SK-N-SH (cell line): ENCODE data around the gene UBAP2L. TPM values are rescaled to one million over a fixed set of nuclear protein-coding genes. Genes with fewer than 3 reads are reported as not detected.

Source experiments
- CTCF ChIA-PET: fragments of 300-600, 350-600 bp; formaldehyde crosslinking; extraction: SDS; loops from one replicate; lab custom pipeline; 2021; lab: Yijun Ruan, JAX
- POLR2A ChIA-PET: fragments of 350-600 bp; sonication (Branson Sonifier 250); formaldehyde crosslinking; extraction: SDS; loops from one replicate; lab custom pipeline; 2020; ENCODE audit warnings: antibody characterized with exemption, inconsistent platforms; lab: Yijun Ruan, JAX
- DNase-seq: peaks from one replicate; pipeline ENCODE4 v3.0.0; 2012
- H2AFZ ChIP-seq: fragments of 200-600 bp; sonication (generic); 2 replicates; pipeline ENCODE4 v1.8.1; 2016; ENCODE audit warnings: antibody characterized with exemption, mild to moderate bottlenecking, low read depth
- H3F3A ChIP-seq: fragments of 200-600 bp; sonication (generic); replicated peaks from 2 replicates; pipeline ENCODE3; 2016; ENCODE audit warnings: antibody characterized with exemption, mild to moderate bottlenecking; ENCODE audit not compliant: insufficient read depth
- H3K27ac ChIP-seq, 2 experiments: fragments of 200-500 bp in 1 of 2; fragments of 200-600 bp in 1 of 2; sonication (Bioruptor generic) in 1 of 2; sonication (generic), shearing (Covaris generic) in 1 of 2; 2 replicates each; pipeline versions ENCODE4 v1.5.1 to v1.6.1; 2014 to 2016; ENCODE audit warnings: low read depth in 2 of 2, inconsistent platforms in 1 of 2, low read length in 1 of 2, mild to moderate bottlenecking in 1 of 2, mixed read lengths in 1 of 2
- H3K27me3 ChIP-seq: fragments of 200-600 bp; sonication (generic), shearing (Covaris generic); 2 replicates; pipeline ENCODE4 v1.6.1; 2016; ENCODE audit warnings: mixed run types; ENCODE audit not compliant: insufficient read depth
- H3K36me3 ChIP-seq, 2 experiments: fragments of 200-500 bp in 1 of 2; fragments of 200-600 bp in 1 of 2; sonication (Bioruptor generic) in 1 of 2; sonication (generic) in 1 of 2; replicated peaks in 1 of 2; 2 replicates each; pipeline versions ENCODE3 to v1.5.1; 2014 to 2016; ENCODE audit warnings: low read length in 1 of 2, mild to moderate bottlenecking in 1 of 2; ENCODE audit not compliant: insufficient read depth in 2 of 2, control insufficient read depth in 1 of 2
- H3K4me1 ChIP-seq, 2 experiments: fragments of 200-500 bp in 1 of 2; fragments of 200-600 bp in 1 of 2; sonication (Bioruptor generic) in 1 of 2; sonication (generic), shearing (Covaris generic) in 1 of 2; 2 replicates each; pipeline versions ENCODE4 v1.5.1 to v1.6.1; 2014 to 2016; ENCODE audit warnings: low read depth in 1 of 2, low read length in 1 of 2, mixed run types in 1 of 2; ENCODE audit not compliant: insufficient read depth in 2 of 2, control insufficient read depth in 1 of 2
- H3K4me2 ChIP-seq: fragments of 200-600 bp; sonication (generic), shearing (Covaris generic); 2 replicates; pipeline ENCODE4 v1.6.1; 2017; ENCODE audit warnings: mixed run types
- H3K4me3 ChIP-seq, 2 experiments: fragments of 200-500 bp in 1 of 2; fragments of 200-600 bp in 1 of 2; sonication (Bioruptor generic) in 1 of 2; sonication (generic), shearing (Covaris generic) in 1 of 2; 2 replicates each; pipeline versions ENCODE4 v1.5.1 to v1.8.1; 2014 to 2016; ENCODE audit warnings: low read depth in 2 of 2, inconsistent platforms in 1 of 2, low read length in 1 of 2, mild to moderate bottlenecking in 1 of 2, mixed read lengths in 1 of 2, moderate library complexity in 1 of 2
- H3K79me2 ChIP-seq: fragments of 200-600 bp; sonication (generic); 2 replicates; pipeline ENCODE4 v1.8.1; 2017; ENCODE audit warnings: mild to moderate bottlenecking; ENCODE audit not compliant: insufficient read depth
- H3K9ac ChIP-seq: fragments of 200-600 bp; sonication (generic); 2 replicates; pipeline ENCODE4 v1.6.1; 2017; ENCODE audit warnings: mixed run types
- H3K9me2 ChIP-seq: fragments of 200-600 bp; sonication (generic); 2 replicates; pipeline ENCODE4 v1.6.1; 2017; ENCODE audit warnings: mixed run types
- H3K9me3 ChIP-seq: fragments of 200-600 bp; sonication (generic); 2 replicates; pipeline ENCODE4 v1.6.1; 2017; ENCODE audit warnings: mixed run types, mild to moderate bottlenecking, moderate library complexity
- H4K20me1 ChIP-seq: fragments of 200-600 bp; sonication (generic); 2 replicates; pipeline ENCODE4 v1.6.1; 2017; ENCODE audit warnings: mild to moderate bottlenecking, mixed run types; ENCODE audit not compliant: insufficient read depth
- CTCF ChIP-seq: fragments of 200-600 bp; sonication (generic); IDR thresholded peaks from 2 replicates; pipeline ENCODE4 v1.6.1; 2017; ENCODE audit warnings: antibody characterized with exemption, mild to moderate bottlenecking, moderate library complexity
- IRF3 ChIP-seq: fragments of 150-350 bp; IDR thresholded peaks from 2 replicates; pipeline ENCODE4 v1.6.1; 2016; ENCODE audit warnings: mild to moderate bottlenecking, low read depth, low read length
- RAD21 ChIP-seq: IDR thresholded peaks from 2 replicates; pipeline ENCODE4 v1.6.1; 2012; ENCODE audit warnings: mild to moderate bottlenecking, low read length
- RFX5 ChIP-seq: IDR thresholded peaks from 2 replicates; pipeline ENCODE4 v1.6.1; 2012; ENCODE audit warnings: mild to moderate bottlenecking, improper control_type of control experiment, low read length
- SMC3 ChIP-seq: IDR thresholded peaks from 2 replicates; pipeline ENCODE4 v1.6.1; 2012; ENCODE audit warnings: low read depth, low read length, improper control_type of control experiment
- TEAD4 ChIP-seq: IDR thresholded peaks from 2 replicates; pipeline ENCODE4 v1.4.0; 2012; ENCODE audit warnings: mild to moderate bottlenecking, borderline replicate concordance; ENCODE audit not compliant: insufficient read depth
- YY1 ChIP-seq: IDR thresholded peaks from 2 replicates; pipeline ENCODE4 v1.4.0; 2012; ENCODE audit warnings: low read depth, mild to moderate bottlenecking
- WGBS: methylation state at CpG from one replicate; pipeline ENCODE4 v1.1.6; 2017; ENCODE audit warnings: low lambda C conversion rate; 5-methylcytosine and 5-hydroxymethylcytosine counted together
- polyA plus RNA-seq, 3 experiments: library from polyadenylated mRNA; depleted of rRNA; stranded (reverse); fragments of >200 nt; gene quantifications; 2 replicates each; pipeline ENCODE4 v1.2.3, GENCODE V29; 2012
- TF ChIP-seq, protein P1 (sequence below): IDR thresholded peaks from 2 replicates; pipeline ENCODE4 v1.4.0; 2012; ENCODE audit warnings: low read depth, borderline replicate concordance

The UBAP2L gene
- polyA plus RNA-seq, 1 of the 3 experiments (the other 2 are of a cell fraction), result 161 TPM

GRCh38 chr1:154193821-154194220, 26.9 kb upstream of the UBAP2L start:
- Histone ChIP-seq H2AFZ (no peak overlapping the region), H3K4me2 (no peak overlapping the region), H3F3A (peaks cover under 1% of the 10 kb centered on the region), H3K9me2 (no peaks in the 10 kb centered on the region), H3K4me3 (no peak overlapping the region), H4K20me1 (no peaks in the 10 kb centered on the region), H3K27me3 (no peaks in the 10 kb centered on the region), H3K79me2 (no peaks in the 10 kb centered on the region), H3K9me3 (no peaks in the 10 kb centered on the region), H3K9ac (no peak overlapping the region), H3K27ac (no peak overlapping the region), H3K36me3 (no peaks in the 10 kb centered on the region), H3K4me1 (no peaks in the 10 kb centered on the region; a peak in 1 of 4 replicates)
- 32% methylated on average over 5 of the region's 8 CpGs for WGBS
- ChIA-PET POLR2A (interaction anchor here (1.6 kb wide), 1 partner anchor 11 kb away, joined by 4 read pairs; no protein-coding TSS in a partner anchor), CTCF (no interaction called here)
- no peak for DNase-seq
- TF ChIP-seq TEAD4 (no peak), RFX5 (no peak)

GRCh38 chr1:154198756-154199562, 21.8 kb upstream of the UBAP2L start:
- no peak for TF ChIP-seq IRF3
- TF ChIP-seq YY1, result no peak
- TF ChIP-seq RAD21, result peak; percentile 70
- peak; percentile 49; the same call in 1 of the 2 replicates for TF ChIP-seq SMC3
- peak; percentile 64 for TF ChIP-seq CTCF
- TF ChIP-seq, protein P1, sequence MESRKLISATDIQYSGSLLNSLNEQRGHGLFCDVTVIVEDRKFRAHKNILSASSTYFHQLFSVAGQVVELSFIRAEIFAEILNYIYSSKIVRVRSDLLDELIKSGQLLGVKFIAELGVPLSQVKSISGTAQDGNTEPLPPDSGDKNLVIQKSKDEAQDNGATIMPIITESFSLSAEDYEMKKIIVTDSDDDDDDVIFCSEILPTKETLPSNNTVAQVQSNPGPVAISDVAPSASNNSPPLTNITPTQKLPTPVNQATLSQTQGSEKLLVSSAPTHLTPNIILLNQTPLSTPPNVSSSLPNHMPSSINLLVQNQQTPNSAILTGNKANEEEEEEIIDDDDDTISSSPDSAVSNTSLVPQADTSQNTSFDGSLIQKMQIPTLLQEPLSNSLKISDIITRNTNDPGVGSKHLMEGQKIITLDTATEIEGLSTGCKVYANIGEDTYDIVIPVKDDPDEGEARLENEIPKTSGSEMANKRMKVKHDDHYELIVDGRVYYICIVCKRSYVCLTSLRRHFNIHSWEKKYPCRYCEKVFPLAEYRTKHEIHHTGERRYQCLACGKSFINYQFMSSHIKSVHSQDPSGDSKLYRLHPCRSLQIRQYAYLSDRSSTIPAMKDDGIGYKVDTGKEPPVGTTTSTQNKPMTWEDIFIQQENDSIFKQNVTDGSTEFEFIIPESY, result no peak
- no peaks in the 10 kb centered on the region for H3K79me2 ChIP-seq
- no peak overlapping the region for H3K27ac ChIP-seq
- 27% methylated on average over 5 of the region's 5 CpGs for WGBS
- H3K9me2 ChIP-seq, result no peaks in the 10 kb centered on the region
- no peaks in the 10 kb centered on the region for H4K20me1 ChIP-seq
- no peak overlapping the region for H3K9ac ChIP-seq
- H3K4me3 ChIP-seq, result no peak overlapping the region
- H3F3A ChIP-seq, result peaks cover 13% of the 10 kb centered on the region
- no peaks in the 10 kb centered on the region for H3K9me3 ChIP-seq
- peak; percentile 78 for DNase-seq
- no peaks in the 10 kb centered on the region for H3K36me3 ChIP-seq
- ChIA-PET CTCF (interaction anchor here (0.6 to 4.2 kb wide), 29 partner anchors 9 to 152 kb away, joined by 3 to 49 read pairs (median 4); partner anchors contain the start of genes ATP8B2, HAX1 and UBAP2L), POLR2A (interaction anchor here (0.7 to 1.3 kb wide), 2 partner anchors 73 to 209 kb away, joined by 3 to 5 read pairs; partner anchors contain the start of gene RPS27)
- H3K27me3 ChIP-seq, result no peaks in the 10 kb centered on the region
- no peak overlapping the region for H3K4me2 ChIP-seq
- peak overlapping the region; percentile 48; the same call in 1 of the 2 replicates for H2AFZ ChIP-seq
- H3K4me1 ChIP-seq, result peaks cover 0 to 2% of the 10 kb centered on the region in 2 experiments; a peak in 1 of 4 replicates
